OCI-LY1 (cell line): ENCODE data around the gene GIMAP4.
"Not testable (repeated sequence)": the region's sequence is repeated elsewhere in the genome, so short reads cannot be mapped to it uniquely, and the experiment has no call there.

Experiments used
- H2AFZ ChIP-seq: fragments of 200-600 bp; sonication (generic), shearing (Covaris generic); 2 replicates; pipeline ENCODE4 v1.6.0; 2014; ENCODE audit warnings: antibody characterized with exemption, mild to moderate bottlenecking, low read length
- H3F3A ChIP-seq: fragments of 200-600 bp; sonication (generic), shearing (Covaris generic); 2 replicates; pipeline ENCODE4 v1.6.0; 2014; ENCODE audit warnings: mild to moderate bottlenecking, antibody characterized with exemption, low read length, moderate library complexity; ENCODE audit not compliant: insufficient read depth
- H3K27ac ChIP-seq: fragments of 200-600 bp; sonication (generic); 2 replicates; pipeline ENCODE4 v1.5.1; 2014; ENCODE audit warnings: low read length, mixed run types, mild to moderate bottlenecking, low read depth; ENCODE audit not compliant: poor library complexity, severe bottlenecking
- H3K27me3 ChIP-seq: fragments of 200-600 bp; sonication (generic); 2 replicates; pipeline ENCODE4 v1.6.0; 2014; ENCODE audit warnings: antibody characterized with exemption, mild to moderate bottlenecking, low read length, moderate library complexity; ENCODE audit not compliant: insufficient read depth
- H3K36me3 ChIP-seq: fragments of 200-600 bp; sonication (generic); 2 replicates; pipeline ENCODE4 v1.6.1; 2014; ENCODE audit warnings: mild to moderate bottlenecking, antibody characterized with exemption, low read length, moderate library complexity, mixed read lengths; ENCODE audit not compliant: insufficient read depth
- H3K4me1 ChIP-seq: fragments of 200-600 bp; sonication (generic); 2 replicates; pipeline ENCODE4 v1.5.1; 2014; ENCODE audit warnings: mild to moderate bottlenecking, low read length, moderate library complexity; ENCODE audit not compliant: insufficient read depth, severe bottlenecking
- H3K4me2 ChIP-seq: fragments of 200-600 bp; sonication (generic), shearing (Covaris generic); 2 replicates; pipeline ENCODE4 v1.6.1; 2014; ENCODE audit warnings: low read length
- H3K4me3 ChIP-seq: fragments of 200-600 bp; sonication (generic); 2 replicates; pipeline ENCODE4 v1.5.1; 2014; ENCODE audit warnings: low read length, low read depth, mild to moderate bottlenecking, mixed read lengths; ENCODE audit not compliant: poor library complexity, severe bottlenecking
- H3K79me2 ChIP-seq: fragments of 200-600 bp; shearing (Covaris generic); 2 replicates; pipeline ENCODE4 v1.6.1; 2016; ENCODE audit warnings: mixed run types, low read length, mixed read lengths; ENCODE audit not compliant: insufficient read depth
- H3K9ac ChIP-seq: fragments of 200-600 bp; sonication (generic), shearing (Covaris generic); 2 replicates; pipeline ENCODE4 v1.6.1; 2014; ENCODE audit warnings: mild to moderate bottlenecking, low read length, mixed read lengths
- H3K9me2 ChIP-seq: fragments of 200-600 bp; sonication (generic), shearing (Covaris generic); 2 replicates; pipeline ENCODE4 v1.6.1; 2014; ENCODE audit warnings: low read depth, mild to moderate bottlenecking, low read length, mixed read lengths
- H3K9me3 ChIP-seq: fragments of 200-600 bp; shearing (Covaris generic); 2 replicates; pipeline ENCODE4 v1.6.1; 2014; ENCODE audit warnings: low read length, mixed read lengths
- H4K20me1 ChIP-seq: fragments of 200-600 bp; sonication (generic), shearing (Covaris generic); 2 replicates; pipeline ENCODE4 v1.6.0; 2016; ENCODE audit warnings: mild to moderate bottlenecking, low read length; ENCODE audit not compliant: insufficient read depth
- EZH2 ChIP-seq: fragments of 200-600 bp; sonication (generic), shearing (Covaris generic); IDR thresholded peaks from 2 replicates; pipeline ENCODE4 v1.8.0; 2017; ENCODE audit warnings: borderline replicate concordance, mixed run types, mild to moderate bottlenecking, antibody characterized with exemption, low read length, moderate library complexity, mixed read lengths
- TF ChIP-seq, protein P1 (sequence below): fragments of 200-600 bp; sonication (generic), shearing (Covaris generic); IDR thresholded peaks from 2 replicates; pipeline ENCODE4 v1.5.1; 2017; ENCODE audit warnings: mild to moderate bottlenecking, antibody characterized with exemption, low read length, moderate library complexity, mixed read lengths

Gene GIMAP4

DNA sequence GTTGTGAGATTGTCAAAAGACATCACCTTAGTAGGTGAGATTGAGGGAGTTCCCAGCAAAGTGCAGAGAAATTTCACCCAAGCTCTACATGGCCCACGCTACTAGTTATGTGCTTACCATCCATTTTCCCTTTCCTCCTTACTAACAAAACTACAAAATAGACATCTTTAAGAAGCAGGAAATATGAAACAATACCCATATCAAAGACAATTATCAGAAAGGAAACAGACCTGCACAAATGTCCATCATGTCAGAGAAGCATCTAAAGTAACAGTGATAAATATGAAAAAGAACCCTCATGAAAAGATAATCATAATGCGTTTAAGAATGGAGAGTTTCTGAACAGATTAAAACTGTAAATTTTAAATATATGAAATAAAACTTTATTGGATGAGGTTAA is 28.2 kb downstream of the GIMAP4 start:
- TF ChIP-seq EZH2 = no peak
- TF ChIP-seq, protein P1, sequence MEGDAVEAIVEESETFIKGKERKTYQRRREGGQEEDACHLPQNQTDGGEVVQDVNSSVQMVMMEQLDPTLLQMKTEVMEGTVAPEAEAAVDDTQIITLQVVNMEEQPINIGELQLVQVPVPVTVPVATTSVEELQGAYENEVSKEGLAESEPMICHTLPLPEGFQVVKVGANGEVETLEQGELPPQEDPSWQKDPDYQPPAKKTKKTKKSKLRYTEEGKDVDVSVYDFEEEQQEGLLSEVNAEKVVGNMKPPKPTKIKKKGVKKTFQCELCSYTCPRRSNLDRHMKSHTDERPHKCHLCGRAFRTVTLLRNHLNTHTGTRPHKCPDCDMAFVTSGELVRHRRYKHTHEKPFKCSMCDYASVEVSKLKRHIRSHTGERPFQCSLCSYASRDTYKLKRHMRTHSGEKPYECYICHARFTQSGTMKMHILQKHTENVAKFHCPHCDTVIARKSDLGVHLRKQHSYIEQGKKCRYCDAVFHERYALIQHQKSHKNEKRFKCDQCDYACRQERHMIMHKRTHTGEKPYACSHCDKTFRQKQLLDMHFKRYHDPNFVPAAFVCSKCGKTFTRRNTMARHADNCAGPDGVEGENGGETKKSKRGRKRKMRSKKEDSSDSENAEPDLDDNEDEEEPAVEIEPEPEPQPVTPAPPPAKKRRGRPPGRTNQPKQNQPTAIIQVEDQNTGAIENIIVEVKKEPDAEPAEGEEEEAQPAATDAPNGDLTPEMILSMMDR = no peak

DNA sequence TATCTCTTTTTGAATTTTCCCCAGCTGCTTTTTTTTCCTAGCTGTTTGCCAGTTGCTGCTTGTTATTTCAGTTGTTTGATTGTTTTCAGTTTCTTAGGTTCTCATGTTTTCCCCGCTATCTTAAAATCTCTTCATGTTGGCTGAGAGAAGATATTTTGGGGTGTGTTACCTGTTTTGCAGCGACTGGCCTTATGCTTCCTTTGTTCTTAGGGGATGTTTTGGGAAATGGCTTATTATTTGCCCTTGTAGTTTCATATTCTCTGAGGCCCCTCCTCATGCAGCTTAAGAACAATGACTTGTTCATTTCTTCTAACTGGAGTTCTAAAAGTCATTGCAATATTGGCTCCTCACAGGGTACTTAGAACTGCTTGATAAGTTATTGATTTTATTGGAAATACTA is 36.4 kb downstream of the GIMAP4 start:
- not testable (repeated sequence) for H3K9me2 ChIP-seq

More for the DNA sequence above, 28.2 kb downstream of the GIMAP4 start:
- Histone ChIP-seq H3K9ac (no peak overlapping the region), H3K27ac (no peak overlapping the region), H3K9me2 (no peaks in the 10 kb centered on the region), H3K9me3 (no peaks in the 10 kb centered on the region; the same call in 1 of the 2 replicates), H3K27me3 (no peaks in the 10 kb centered on the region), H4K20me1 (no peaks in the 10 kb centered on the region), H3K36me3 (no peaks in the 10 kb centered on the region), H3K4me3 (no peak overlapping the region), H3F3A (no peaks in the 10 kb centered on the region), H3K4me2 (no peak overlapping the region), H3K4me1 (no peaks in the 10 kb centered on the region), H3K79me2 (no peaks in the 10 kb centered on the region), H2AFZ (no peak overlapping the region)

DNA sequence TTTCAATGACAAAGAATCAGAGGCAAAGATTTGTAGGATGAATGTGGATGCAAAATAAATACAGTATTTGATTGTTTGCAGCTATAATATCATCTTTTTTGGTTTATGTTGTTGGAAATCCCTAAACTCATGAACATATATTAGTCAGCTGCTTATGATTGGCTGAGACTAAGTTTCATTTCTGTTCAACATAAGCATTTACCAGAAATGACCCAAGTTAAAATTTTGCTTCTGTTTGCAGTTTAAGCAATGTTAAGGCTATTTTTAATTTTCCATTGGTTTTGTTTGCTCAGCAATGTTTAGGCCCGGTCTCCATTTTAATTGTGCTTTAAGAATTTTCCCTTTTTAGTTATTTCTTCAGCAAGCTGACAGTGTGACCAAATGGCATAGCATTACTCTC is 43.0 kb downstream of the GIMAP4 start:
- Histone ChIP-seq H3F3A (no peaks in the 10 kb centered on the region), H2AFZ (no peak overlapping the region), H3K27me3 (no peaks in the 10 kb centered on the region), H3K36me3 (no peaks in the 10 kb centered on the region), H3K4me1 (no peaks in the 10 kb centered on the region), H3K9me3 (no peaks in the 10 kb centered on the region), H3K79me2 (no peaks in the 10 kb centered on the region), H4K20me1 (no peaks in the 10 kb centered on the region), H3K9ac (no peak overlapping the region), H3K9me2 (no peaks in the 10 kb centered on the region), H3K27ac (no peak overlapping the region), H3K4me3 (no peak overlapping the region), H3K4me2 (no peak overlapping the region)
- TF ChIP-seq, protein P1 = no peak
- no peak for TF ChIP-seq EZH2

More for the DNA sequence above, 36.4 kb downstream of the GIMAP4 start:
- not testable (repeated sequence) for H3K9ac ChIP-seq, H3K4me3 ChIP-seq, H2AFZ ChIP-seq, H3K27ac ChIP-seq, H3K4me1 ChIP-seq, H3K27me3 ChIP-seq, H3K9me3 ChIP-seq, H3F3A ChIP-seq, H3K79me2 ChIP-seq, H4K20me1 ChIP-seq, H3K36me3 ChIP-seq, H3K4me2 ChIP-seq

DNA sequence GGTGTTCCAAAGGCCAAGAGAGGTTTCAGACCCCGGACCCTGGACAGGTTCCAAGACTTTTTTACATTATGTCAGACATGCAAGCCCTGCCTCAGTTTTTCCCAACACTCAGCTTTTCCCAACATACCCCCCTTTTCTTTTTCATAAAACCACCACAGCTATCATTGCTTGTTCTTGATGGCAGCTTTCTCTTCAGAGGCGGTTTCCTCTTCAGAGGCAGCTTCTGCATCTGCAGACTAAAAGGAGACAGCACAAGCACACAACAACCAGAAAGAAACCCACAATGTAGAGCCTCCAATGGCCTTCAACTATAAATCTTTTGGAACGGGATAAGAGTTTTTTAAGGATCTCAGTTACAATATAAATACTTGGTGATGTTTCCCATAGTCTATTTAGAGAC is 45.7 kb downstream of the GIMAP4 start:
- H2AFZ ChIP-seq = no peak overlapping the region
- H3K27ac ChIP-seq = no peak overlapping the region
- no peaks in the 10 kb centered on the region for H3K9me2 ChIP-seq
- no peaks in the 10 kb centered on the region for H3K4me1 ChIP-seq
- H3F3A ChIP-seq = no peaks in the 10 kb centered on the region
- H3K9ac ChIP-seq = no peak overlapping the region
- no peaks in the 10 kb centered on the region for H4K20me1 ChIP-seq
- H3K4me3 ChIP-seq = no peak overlapping the region
- H3K79me2 ChIP-seq = no peaks in the 10 kb centered on the region
- TF ChIP-seq, protein P1 = no peak
- no peak for TF ChIP-seq EZH2
- H3K27me3 ChIP-seq = no peaks in the 10 kb centered on the region
- H3K4me2 ChIP-seq = no peak overlapping the region
- H3K9me3 ChIP-seq = no peaks in the 10 kb centered on the region
- H3K36me3 ChIP-seq = no peaks in the 10 kb centered on the region
